ENCODE results near the gene CCNY.

CCNY gene

DNA sequence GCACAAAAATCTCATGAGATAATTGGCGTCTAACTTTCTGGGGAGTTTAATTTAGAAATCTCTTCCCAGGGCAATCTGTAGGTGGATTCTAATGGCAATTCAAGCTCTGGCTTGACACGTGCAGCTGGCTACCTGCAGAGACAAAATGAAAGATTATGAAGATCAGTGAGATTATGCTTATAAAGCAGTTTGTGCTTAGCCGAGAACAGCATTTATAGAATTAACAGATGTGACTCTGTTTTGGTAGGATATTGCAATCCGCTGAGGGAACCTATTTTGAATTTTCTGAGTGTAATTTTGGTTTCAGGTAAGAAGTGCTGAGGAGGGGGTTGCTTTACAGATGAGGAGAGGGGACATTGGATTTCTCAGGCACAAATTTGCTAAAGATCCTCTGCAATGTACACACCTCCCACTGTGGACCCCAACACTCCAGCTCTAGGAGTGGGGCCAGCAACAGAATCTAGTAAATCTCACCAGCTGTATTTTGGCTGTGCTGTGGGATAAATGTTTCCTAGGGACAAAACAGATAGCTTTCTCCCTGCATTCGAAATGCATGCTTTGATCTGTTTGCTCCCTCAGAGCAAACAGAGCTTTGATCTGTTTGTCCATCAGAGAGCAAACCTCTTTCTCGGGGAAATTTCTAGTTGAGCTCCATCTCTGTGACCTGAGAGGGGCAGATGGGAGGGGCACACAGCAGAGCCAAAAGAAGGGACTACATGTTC, 276.2 kb downstream of the CCNY start:
- no peak for DNase-seq (ENCODE audit: low read depth)
- no peak overlapping the region for H3K4me3 ChIP-seq (ENCODE audit: low read depth, low read length)
- no peak for TF ChIP-seq CTCF (IDR thresholded peaks at IDR 0.05; ENCODE audit: low read depth, low read length, missing control alignments)

DNA sequence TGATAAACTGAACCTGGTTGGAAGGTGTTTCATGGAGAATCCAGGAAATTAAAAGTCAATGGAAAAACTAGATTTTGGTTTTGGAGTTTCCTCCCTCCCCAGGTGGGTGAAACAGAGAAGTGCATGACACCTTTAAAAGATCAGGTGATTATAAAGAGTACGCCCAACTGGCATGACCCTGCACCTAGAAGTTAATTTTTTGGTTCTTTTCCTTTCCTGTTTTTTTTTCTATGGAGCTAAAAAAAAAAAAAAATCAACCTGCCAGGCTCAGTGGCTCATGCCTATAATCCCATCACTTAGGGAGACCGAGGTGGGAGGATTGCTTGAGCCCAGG, 276.8 kb downstream of the CCNY start:
- no peak for DNase-seq (ENCODE audit: low read depth)
- TF ChIP-seq CTCF (IDR thresholded peaks at IDR 0.05; ENCODE audit: low read depth, low read length, missing control alignments), result no peak
- H3K4me3 ChIP-seq (ENCODE audit: low read depth, low read length), result no peak overlapping the region

GRCh38 chr10:35613597-35614226, 277.4 kb downstream of the CCNY start:
- TF ChIP-seq CTCF (IDR thresholded peaks at IDR 0.05; ENCODE audit: low read depth, low read length, missing control alignments), result peak; percentile 10
- DNase-seq (ENCODE audit: low read depth), result no peak
- H3K4me3 ChIP-seq (ENCODE audit: low read depth, low read length), result no peak overlapping the region

GRCh38 chr10:35614312-35614711, 278.0 kb downstream of the CCNY start:
- no peak for TF ChIP-seq CTCF (IDR thresholded peaks at IDR 0.05; ENCODE audit: low read depth, low read length, missing control alignments)
- no peak overlapping the region for H3K4me3 ChIP-seq (ENCODE audit: low read depth, low read length)
- DNase-seq (ENCODE audit: low read depth), result no peak

Data from GM12864 (cell line).